Fibroblast of gingiva (primary cell): ENCODE data around the gene SLC23A1.
"Not testable (repeated sequence)": the region's sequence is repeated elsewhere in the genome, so short reads cannot be mapped to it uniquely, and the experiment has no call there.

Experiments
- DNase-seq: peaks from one replicate; pipeline ENCODE4 v3.0.0-alpha.2; 2011; ENCODE audit warnings: low read depth

SLC23A1 gene

DNA sequence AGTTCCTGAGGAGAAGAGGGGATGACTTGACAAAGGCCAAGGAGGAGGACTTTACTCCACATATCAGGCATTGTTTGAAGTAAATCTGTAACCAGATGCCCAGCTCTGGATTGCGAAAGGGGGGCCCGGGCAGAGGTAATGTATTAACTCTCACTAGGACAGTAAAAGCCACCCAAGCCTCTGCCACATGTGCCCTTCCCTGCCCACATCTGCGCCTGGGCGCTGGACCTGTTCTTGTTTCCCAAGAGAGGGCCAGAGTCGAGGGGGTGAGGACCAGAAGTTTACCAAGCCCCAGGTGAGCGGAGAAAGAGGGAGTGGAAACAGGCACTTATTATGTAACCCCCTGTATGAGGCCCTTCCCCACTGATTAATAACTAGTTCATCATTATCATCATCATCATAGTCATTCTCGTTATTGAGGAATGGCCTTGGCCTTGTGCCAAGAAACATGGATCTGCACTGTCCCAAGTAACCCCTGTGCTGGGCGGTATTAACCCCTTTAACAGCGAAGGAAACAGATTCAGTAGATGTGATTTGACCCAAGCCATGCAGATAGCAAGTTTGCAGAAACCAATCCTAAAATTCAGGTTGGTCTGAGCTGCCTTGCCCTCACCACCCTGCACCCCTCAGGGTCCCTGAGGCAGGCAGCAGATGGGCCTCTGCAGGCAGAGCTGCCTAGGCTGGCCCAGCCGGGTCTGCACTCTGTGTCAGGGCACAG, at the start of gene SLC23A1:
SLC23A1 (minus strand) TSS at position 23 of the 718 bp plus-strand sequence. CDS start 44 bp downstream, outside the sequence.
- peak; percentile 58 for DNase-seq

DNA sequence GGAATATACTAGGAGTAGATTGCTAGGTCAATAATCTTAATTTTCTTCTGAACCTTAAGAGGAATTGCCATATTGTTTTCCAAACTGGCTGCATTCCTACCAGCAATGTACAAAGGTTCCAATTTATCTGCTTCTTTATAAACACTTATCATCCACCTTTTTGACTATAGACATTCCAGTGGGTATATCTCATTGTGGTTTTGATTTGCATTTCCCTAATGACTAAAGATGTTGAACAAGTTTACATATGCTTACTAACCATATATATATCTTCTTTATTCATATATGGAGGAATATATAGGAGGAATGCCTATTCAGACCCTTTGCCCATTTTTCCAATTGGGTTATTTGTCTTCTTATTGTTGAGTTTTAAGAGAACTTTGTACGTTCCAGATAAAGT, 48.6 kb upstream of the SLC23A1 start:
- no peak for DNase-seq

DNA sequence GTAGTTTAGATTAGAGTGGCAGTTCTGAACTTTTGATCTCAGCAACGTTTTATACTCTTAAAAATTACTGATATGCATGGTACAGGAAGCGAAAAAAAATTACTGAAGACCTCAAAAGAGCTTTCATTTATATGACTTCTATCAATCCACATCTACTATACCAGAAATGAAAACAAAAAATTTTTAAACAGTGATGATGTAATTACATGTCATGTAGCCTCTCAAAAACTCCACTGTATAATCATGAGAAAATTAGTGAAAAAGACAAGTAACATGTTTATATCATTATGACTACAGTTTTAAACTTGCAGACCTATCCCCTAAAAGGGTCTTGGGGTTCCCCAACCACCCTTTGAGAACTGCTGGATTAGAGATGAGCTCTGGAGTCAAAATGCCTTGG, 46.9 kb upstream of the SLC23A1 start:
- DNase-seq: no peak

DNA sequence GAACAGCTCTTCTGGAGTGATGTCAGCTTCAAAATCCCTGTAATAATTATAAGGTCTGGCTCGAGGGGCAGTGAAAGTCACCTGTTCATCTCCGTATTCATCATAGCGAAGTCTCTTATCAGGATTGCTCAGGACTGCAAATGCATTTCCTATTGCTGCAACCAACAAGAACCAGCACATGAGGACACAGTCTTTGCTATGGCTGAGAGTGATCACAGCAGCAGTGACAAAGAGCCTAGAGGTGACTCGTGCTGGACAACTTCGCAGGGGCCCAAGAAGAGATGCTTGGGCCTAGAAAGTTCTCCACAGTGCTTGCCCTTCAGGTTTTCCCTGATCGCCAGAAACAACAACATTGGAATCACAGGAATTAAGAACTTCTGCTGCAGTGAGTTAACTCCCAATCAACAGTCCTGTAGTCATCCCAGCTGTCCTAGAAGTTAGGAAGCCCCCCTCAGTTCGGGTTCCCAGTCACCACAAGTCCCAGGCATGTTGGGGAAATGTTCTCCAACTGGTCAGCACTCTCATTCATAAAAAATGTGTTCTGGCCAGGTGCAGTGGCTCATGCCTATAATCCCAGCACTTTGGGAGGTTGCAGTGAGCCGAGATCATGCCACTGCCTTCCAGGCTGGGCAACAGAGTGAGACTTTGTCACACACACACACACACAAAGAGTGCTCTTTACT, 43.2 kb upstream of the SLC23A1 start:
- no peak for DNase-seq

DNA sequence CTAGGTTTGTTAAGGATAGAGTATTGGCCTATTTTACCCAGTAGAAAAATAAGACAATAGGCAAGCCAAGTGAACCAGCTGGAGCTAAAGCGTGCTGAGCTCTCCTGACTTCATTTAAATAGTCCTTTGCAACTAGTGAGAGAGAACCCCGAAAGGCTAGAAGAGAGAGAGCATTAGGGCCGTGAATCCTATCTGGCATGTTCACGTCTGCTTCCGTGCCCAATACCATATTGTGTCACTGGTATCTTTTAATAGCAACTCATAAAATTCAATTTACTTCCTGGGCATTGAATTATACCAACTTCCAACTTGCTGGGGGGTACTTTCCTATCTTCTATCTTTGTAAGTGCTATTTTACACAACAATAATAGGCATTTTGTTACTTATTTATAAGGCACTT, 42.4 kb upstream of the SLC23A1 start:
- no peak for DNase-seq

DNA sequence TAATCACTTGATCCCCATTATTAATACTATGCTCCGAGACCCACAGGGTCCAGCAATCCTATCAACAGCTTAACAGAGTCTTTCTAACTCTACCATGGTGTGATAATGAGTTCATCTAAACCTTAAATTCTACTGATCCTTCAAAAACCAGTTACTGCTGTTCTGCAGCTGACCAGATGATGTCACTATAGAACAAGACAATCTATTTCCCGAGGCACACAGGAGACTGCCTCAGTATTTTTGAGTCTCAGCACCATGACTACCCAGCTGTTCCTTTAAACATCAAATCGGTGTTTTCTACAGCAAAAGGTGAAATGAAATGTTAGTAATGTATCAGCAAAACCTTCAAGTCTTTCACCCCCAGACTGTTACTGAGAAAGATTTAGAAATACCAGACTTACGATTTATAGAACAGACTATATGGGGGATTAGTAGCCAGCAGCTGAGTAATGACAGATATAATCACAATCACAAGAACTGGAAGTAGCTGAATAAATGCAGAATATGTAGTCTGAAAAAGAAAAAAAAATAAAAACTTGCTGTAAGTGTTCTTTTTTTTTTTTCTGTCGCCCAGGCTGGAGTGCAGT, 39.3 kb upstream of the SLC23A1 start:
- peak; percentile 57 for DNase-seq

DNA sequence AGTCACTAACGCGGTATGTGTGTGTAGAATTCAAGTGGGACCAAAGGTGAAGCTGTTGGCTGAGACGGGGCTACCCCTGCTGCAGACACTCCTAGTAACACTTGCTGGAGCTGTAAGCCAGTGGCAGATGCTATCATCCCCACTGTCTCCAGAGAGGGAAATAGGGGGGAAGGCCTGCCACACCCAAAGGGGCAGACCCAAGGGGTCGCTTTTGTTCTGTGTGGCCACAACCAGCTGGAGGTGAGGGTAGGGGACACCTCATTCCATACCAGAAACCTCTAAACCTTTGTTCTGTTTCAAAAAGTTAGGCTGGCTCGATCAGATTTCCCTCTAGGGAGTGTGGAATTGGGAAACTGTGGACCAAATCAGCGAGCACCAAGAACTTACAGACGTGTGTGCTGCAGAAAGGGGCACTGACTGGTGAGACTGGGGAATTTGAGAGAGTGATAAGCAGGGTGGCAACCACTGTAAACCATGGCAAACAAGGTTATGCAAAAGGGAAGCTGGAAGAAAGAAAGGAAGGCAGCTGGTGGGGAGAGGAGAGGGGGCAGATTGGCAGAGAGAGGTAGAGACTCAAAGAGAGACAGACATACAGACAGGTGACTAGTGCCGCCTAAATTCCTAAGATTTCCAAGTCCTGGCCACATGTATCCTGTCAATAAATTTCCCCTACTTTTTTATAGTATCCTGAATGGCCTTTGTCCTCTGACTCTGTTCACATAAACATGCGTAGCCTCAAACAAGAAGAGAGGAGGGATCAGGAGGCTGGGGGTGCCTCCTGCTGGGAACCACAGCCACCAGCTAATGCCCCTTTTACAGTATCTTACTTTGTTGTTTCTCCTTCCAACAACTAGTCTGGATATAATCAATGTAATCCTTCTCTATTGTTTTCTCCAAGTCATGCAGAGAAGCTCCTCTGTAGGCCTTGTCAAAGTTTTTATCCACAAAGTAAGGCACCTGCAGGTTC, 36.4 kb upstream of the SLC23A1 start:
- DNase-seq: no peak

DNA sequence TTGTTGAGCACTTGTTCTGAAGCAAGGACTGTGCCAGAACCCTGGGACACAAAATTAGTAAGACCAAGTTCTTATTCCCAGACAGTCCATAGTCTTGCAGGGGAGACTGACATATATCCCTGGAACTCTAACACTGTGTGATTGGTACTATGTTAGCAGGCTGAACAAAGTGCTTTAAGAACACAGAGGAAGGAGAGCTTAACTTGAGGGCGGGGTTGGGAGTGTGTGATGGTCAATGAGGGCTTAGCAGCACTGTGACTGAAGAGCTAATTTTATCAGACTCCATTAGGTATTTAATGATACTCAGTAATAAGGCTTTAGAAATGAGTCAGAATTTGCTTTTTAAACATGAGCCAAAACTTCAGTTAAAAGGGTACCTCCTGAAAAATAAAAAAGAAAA, 35.7 kb upstream of the SLC23A1 start:
- DNase-seq: no peak

DNA sequence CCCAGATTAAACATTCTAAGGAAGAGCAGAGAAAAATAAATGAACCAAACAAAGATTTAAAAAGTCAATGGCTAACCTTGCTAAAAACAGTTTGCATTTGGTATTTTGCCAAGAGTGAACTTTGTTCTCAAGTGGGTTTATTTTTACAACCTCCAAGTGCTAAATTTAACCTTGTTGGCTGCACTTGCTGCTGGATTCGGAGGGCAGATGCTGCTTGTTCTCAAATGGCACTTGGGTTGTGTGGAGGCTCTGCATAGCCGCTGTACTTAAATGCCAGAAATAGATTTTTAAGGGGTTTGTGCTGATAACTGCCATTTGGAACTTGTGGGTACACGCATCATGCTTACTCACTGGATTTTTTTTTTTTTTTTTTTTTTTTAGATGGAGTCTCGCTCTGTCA, 34.1 kb upstream of the SLC23A1 start:
- peak; percentile 20 for DNase-seq

DNA sequence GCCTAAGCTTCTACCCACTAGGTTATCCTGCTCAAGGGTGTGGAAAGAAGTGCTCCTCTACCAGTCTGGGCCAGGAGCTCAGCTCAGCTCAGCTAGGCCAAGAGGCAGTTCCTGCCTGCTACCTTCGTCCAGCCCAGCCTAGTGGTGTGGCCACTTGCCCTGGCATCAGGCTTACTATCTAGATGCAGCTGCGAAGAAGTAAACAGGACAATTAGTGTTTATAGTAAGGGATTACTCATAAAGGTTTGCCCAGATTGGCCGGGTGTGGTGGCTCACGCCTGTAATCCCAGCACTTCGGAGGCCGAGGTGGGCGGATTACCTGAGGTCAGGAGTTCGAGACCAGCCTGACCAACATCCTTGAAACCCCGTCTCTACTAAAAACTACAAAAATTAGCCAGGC, 33.6 kb upstream of the SLC23A1 start:
- no peak for DNase-seq

DNA sequence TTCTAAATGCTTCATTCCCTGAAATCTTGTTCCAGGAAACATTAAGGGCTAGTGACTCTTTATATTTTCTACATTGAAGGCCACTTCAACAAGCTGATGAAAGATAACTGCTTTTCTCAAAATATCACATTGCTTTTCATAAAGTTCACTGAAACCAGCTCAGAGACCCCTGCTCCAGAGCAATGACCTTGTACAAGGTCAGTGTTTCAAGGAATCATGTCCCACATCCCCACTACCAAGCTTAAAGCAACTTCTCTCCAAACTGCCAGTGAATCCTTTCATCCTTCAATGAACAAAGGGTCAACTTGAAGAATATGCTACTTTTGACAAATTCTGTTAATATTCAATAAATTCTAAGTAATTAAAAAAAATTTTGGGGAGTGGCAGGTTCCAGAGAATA, 32.8 kb upstream of the SLC23A1 start:
- no peak for DNase-seq

DNA sequence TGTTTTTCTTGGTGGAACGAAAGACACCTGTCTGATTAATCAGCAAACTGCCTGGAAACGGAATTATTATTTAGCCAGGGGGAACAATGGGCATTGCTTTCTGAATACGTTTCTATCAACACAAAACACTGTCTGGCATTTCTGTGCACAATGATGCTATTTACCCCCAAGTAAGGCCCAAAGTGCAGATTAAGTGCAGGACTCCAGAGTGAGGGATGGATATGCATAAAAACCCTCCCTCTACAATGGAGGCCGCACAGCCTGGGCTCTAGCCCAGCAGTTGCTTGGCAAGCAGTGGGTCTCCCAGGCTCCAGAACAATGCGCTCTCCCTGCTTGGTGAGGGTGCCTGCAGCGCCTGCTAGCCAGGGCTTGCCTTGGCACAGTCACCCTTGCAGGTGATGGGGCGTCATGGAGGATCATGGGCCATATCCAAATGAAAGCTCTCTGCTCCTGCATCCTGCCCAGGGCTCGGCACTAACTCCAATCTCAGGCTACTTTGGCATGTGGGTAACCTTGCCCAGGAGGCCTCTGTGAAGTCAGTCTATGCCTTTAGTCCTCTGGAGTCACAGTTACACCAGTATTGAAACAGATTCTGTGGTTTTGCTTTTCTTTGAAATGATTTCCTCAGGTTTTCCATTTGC, 32.2 kb upstream of the SLC23A1 start:
- DNase-seq: no peak

DNA sequence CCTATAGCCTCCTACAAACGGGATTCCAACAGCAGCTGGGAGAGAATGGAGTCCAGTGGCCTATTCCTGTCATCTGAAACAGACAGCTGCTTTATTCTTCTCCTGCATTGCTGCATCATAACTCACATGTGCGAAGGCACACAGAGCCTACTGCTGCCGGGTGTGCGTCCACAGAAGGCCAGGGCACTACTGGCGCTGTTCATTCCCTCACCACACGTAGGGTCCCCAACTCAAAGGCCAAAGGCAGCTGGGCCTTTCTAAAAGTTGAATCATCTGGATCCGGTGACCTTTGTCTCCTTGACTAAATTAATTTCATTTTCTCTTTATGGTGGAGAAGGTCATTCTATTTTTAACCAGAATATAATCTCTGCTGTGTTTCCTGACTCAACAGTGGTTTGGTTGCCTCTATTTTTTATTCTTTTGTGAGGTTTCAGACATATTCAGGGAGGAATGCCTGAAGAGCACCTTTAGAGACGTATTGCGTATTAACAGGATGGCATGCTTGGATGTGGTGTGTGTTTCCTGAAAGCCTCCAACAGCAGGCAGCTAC, 31.6 kb upstream of the SLC23A1 start:
- no peak for DNase-seq

DNA sequence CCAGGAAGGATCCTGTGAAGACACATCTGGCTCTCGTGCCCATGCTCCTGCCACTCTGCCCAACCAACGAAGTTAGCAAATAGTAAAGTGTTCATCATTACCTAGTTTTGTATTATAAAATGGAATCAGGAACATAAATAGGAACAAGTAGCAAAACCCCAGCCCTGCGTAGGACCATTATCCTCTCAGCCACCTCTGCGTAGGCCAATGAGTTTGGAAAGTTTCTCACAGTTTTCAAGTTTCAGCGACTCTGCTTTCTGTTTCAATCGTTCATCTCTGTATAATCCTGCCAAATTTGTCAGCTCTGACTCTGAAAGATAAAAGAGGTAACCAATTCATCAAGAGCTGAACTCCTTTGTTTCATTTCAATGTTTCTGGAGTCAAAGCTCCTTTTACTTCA, 30.9 kb upstream of the SLC23A1 start:
- no peak for DNase-seq

DNA sequence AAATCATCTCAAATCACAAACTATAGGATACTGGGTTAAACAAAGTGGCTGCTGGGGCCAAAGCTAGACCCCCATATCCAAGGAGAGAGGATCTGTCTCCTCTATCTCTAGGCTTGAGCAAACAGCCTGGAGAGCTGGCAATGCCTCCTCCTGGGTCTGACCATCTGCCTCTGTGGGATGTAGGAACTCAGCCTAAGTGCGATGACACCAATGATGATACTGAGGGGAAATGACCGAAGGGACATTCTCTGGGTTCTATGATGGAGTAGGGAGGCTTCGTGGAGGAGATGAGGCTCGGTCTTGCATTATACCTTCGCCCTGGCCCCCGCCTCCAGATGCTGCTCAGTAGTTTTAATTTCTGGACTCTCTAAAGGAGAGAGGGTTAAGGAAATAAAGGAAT, 30.1 kb upstream of the SLC23A1 start:
- DNase-seq: no peak

DNA sequence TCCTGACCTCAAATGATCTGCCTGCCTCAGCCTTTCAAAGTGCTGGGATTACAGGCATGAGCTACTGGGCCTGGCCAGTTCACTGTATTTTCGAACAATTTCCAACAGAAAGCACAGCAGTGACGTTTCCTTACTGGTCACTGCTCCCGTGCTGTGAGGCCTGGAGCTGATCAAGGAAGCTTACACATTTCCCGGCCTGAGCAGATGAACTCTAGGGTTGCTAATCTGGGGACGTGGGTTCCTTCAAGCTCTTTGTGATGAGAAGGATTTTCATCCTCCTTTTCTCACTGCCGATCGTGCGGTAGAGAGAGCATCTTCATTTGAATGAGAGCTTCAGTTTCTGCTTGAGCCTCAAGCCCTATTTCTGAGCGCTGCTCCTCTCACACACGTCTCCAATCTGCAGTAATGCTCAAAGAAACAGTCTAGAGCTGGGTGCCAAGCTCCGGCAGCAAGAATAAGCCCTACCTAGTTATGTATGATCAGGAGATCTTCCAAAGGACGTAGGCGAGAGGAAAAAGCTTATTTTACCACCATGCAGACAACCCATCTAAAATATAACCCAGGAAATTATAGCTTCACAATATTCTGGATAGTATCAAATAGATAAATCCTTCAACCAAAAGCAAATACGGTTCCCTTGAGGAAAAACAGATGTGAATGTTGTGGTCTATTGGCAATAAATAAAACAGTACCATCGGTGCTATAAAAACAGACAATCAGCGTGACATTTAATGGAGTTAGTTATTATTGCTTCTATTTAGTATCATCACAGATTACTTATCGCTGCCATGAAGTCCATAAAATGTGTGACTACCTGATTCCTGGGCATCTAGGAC, 28.1 kb upstream of the SLC23A1 start:
- peak; percentile 75 for DNase-seq

DNA sequence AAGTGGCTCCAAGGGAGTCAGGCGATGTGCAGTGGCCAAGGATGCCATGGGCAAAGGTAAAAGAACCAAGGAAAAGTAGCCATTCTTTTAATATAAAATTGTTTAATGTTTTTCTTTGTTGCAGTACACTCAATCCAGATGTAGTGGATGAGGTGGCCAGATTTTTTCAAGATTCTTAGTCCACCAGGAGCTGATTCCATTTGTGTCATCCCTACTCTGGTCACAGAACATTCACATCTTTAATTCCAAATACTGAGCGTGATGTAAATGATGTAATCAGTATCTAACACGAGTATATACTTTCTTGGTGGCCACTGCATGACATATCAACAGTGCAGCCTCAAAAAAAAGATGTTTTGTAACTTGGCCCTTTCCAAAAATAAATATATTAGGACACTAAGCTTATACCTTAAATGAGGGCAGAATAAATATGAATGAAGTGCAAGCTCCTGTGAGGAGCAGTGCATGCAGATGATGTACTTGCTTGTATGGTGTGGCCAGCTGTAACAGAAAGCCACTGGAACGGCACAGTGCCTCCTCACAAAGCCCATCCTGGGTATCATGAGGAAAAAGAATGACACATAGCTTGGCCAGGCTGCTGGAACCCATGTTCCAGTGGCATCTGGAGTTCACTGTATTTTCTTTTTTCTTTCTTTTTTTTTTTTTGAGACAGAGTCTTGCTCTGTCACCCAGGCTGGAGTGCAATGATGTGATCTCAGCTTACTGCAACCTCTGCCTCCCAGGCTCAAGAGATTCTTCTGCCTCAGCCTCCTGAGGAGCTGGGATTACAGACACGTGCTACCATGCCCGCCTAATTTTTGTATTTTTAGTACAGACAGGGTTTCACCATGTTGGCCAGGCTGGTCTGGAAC, 27.3 kb upstream of the SLC23A1 start:
- no peak for DNase-seq

DNA sequence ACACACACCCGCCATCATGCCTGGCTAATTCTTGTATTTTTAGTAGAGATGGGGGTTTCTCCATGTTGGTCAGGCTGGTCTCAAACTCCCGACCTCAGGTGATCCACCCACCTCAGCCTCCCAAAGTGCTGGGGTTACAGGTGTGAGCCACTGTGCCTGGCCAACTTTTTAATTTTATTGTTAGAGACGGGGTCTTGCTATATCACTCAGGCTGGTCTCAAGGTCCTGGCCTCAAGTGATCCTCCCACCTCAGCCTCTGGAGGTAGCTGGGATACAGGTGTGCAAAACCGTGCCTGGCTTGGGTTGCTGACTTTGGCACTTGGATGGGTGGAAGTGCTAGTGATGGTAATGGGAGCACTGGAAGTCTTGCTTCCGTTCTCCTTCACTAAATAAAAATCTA, 26.0 kb upstream of the SLC23A1 start:
- DNase-seq: not testable (repeated sequence)

DNA sequence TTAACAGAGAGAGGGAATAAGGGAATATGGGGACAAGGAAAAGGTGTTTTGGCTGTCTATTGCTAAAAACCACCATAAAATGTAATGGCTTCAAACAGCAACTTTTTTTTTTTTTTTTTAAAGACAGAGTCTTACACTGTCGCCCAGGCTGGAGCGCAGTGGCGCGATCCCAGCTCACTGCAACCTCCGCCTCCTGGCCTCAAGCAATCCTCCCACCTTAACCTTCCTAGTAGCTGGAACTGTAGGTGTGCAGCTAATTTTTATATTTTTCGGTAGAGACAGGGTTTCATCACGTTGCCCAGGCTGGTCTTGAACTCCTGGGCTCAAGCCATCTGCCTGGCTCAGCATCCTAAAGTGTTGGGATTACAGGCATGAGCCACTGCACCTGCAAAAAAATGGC, 25.1 kb upstream of the SLC23A1 start:
- DNase-seq: no peak

DNA sequence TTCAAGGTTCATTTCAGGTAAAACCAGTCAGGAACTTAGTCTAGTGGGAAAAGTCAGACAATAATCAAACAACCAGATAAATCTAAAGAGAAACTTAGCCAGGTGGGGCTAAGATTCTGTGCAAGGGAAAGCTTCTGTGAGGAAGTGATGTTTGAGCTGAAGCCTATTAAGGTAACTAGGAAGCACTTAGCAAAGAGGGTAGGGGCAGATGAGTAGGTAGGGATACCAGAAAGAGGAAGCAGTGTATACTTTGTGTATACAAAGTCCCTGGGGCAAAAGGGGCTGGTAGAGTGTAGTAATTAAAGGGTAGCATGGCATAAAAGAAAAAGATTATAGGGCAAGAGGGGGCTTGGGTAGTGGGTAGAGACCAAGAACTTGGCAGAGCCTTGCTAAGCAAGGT, 24.4 kb upstream of the SLC23A1 start:
- no peak for DNase-seq
